A549 treated with CORT108297 at 1 μM for 4 hours (cell line): ENCODE data around the gene ACTN1. TPM values are rescaled to one million over a fixed set of nuclear protein-coding genes. Genes with fewer than 3 reads are reported as not detected.

Source experiments
- total RNA-seq: library from RNA; stranded (reverse); fragments of 200-300 nt; extraction: Qiagen RNA extraction; gene quantifications from 5 replicates; pipeline ENCODE4 v1.2.3, GENCODE V29; 2022

The ACTN1 gene
- total RNA-seq = 171 to 209 TPM (median 192 TPM) in 5 replicates

DNA sequence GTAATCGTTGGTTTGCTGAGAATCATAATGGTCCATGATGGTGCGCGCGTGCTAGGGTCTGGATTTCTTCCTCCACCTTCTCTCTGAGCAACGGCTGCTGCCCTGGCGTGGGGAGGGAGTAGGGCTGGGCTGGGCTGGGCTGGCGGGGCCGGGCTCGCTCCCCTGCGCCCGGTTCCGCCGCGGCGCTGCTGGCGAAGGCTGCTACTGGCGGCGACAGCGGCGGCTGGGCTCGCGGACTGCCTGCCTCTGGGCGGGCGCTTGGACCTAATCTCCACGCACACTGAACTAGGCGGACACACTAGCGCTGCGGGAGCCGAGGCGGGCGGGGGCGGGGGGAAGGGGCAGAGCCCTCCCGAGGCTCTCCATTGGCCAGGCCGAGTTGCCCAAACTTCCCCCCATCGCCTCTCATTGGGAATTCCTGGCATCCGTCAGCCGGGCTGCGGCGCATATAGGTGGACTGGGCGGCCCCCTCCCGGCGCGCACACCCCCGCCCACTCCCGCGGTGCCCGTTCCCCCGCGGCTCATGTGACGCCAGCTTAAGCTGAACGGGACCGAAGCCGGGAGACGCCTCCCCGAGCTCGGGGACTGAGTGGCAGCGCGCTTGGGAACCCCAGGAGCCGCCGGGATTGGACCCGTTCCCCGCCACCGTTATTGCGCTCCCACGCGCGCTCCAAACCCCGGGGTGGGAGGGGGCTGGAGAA, at the start of gene ACTN1:
Gene ACTN1 (minus strand): TSS at position 282 of the 701 bp plus-strand sequence. CDS start 246 bp downstream, at position 36.

Other genes starting within 250 kb of the ACTN1 start
- gene ZFP36L1, start 186.2 kb downstream of the ACTN1 start, total RNA-seq = 114 to 201 TPM (median 182 TPM) in 5 replicates
- gene DCAF5, start 173.8 kb upstream of the ACTN1 start, total RNA-seq = 14.8 to 19.6 TPM (median 17.9 TPM) in 5 replicates
- 10.9 to 13.3 TPM (median 12.5 TPM) in 5 replicates for gene EXD2, start 212.2 kb upstream of the ACTN1 start, total RNA-seq